Activated CD4-positive, alpha-beta T cell treated with anti-CD3 and anti-CD28 coated beads for 36 hours (primary cell): Measurements from ENCODE around the gene TSPAN3. TPM values are rescaled to one million over a fixed set of nuclear protein-coding genes. Genes with fewer than 3 reads are reported as not detected.
A peak's percentile ranks its signal among the peaks of the same experiment; 100 is the strongest.

Experiments
- ATAC-seq: fragments of 200-7000 bp; cut with Tn5 transposase; one replicate; pipeline ENCODE4 v1.10.0; 2021; ENCODE audit warnings: mild to moderate bottlenecking, moderate library complexity
- CTCF ChIA-PET: fragments of 350-600 bp; sonication (Branson Sonifier 250); formaldehyde crosslinking; loops from one replicate; lab custom pipeline; 2021; ENCODE audit warnings: antibody characterized with exemption; lab: Charles Lee
- POLR2A ChIA-PET: fragments of 350-600 bp; sonication (Branson Sonifier 250); formaldehyde crosslinking; loops from one replicate; lab custom pipeline; 2021; ENCODE audit warnings: antibody characterized with exemption, inconsistent platforms; lab: Charles Lee
- DNase-seq: peaks from one replicate; pipeline ENCODE4 v3.0.0-alpha.2; 2020
- H3K27ac Mint-ChIP-seq: one replicate; pipeline ENCODE4 v1.8.0; 2021; ENCODE audit warnings: mixed read lengths
- H3K27me3 Mint-ChIP-seq: one replicate; pipeline ENCODE4 v1.8.0; 2021; ENCODE audit warnings: mixed read lengths
- H3K36me3 Mint-ChIP-seq: one replicate; pipeline ENCODE4 v1.8.0; 2021; ENCODE audit warnings: low read depth, mixed read lengths
- H3K4me1 Mint-ChIP-seq: one replicate; pipeline ENCODE4 v1.8.0; 2021; ENCODE audit warnings: mixed read lengths
- H3K4me3 Mint-ChIP-seq: one replicate; pipeline ENCODE4 v1.8.0; 2021; ENCODE audit warnings: mild to moderate bottlenecking, moderate library complexity, mixed read lengths
- H3K9me3 Mint-ChIP-seq: one replicate; pipeline ENCODE4 v1.8.0; 2021; ENCODE audit warnings: low read depth, mixed read lengths
- intact Hi-C, 2 experiments: fragments of 100-400 bp; cut with DNase I in 1 of 2; cut with micrococcal nuclease in 1 of 2; formaldehyde crosslinking; loops; one replicate each; pipeline versions ENCODE4 v1.14.2 to v1.15.1; 2022 to 2024; cut with DNase I, micrococcal nuclease
- total RNA-seq, 2 experiments: library from RNA; stranded (reverse); gene quantifications; one replicate each; pipeline ENCODE4 v1.2.3, GENCODE V29; 2021

Gene TSPAN3
- total RNA-seq, 2 experiments from 2014 or later: 26.2 to 28.4 TPM

DNA sequence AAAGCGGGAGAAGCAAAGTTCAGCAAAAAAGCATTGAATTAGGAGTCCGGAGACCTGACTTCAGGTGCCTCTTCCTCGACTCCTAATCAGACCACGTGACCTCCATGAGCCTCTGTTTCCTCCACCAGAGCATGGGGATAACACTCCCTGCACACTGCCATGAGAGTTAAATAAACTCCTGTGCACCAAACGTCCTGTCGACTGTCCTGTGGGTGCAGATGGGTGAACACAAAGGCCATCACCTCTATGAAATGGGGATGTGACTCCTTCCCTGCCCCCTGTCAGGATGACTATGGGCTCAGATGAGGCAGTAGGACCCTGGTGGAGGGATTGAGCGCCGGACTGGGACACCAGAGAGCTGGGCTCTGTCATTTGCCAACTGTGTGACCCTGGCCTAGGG lies 13.5 kb upstream of the TSPAN3 start:
- H3K27ac Mint-ChIP-seq: no peak overlapping the region
- no peaks in the 10 kb centered on the region for H3K36me3 Mint-ChIP-seq
- ATAC-seq (no peak), DNase-seq (no peak)
- H3K9me3 Mint-ChIP-seq: no peaks in the 10 kb centered on the region
- no peak overlapping the region for H3K4me3 Mint-ChIP-seq
- H3K4me1 Mint-ChIP-seq: peaks cover 32% of the 10 kb centered on the region
- ChIA-PET POLR2A (no interaction called here), CTCF (no interaction called here)
- H3K27me3 Mint-ChIP-seq: no peaks in the 10 kb centered on the region
- intact Hi-C loops: no loop called here

DNA sequence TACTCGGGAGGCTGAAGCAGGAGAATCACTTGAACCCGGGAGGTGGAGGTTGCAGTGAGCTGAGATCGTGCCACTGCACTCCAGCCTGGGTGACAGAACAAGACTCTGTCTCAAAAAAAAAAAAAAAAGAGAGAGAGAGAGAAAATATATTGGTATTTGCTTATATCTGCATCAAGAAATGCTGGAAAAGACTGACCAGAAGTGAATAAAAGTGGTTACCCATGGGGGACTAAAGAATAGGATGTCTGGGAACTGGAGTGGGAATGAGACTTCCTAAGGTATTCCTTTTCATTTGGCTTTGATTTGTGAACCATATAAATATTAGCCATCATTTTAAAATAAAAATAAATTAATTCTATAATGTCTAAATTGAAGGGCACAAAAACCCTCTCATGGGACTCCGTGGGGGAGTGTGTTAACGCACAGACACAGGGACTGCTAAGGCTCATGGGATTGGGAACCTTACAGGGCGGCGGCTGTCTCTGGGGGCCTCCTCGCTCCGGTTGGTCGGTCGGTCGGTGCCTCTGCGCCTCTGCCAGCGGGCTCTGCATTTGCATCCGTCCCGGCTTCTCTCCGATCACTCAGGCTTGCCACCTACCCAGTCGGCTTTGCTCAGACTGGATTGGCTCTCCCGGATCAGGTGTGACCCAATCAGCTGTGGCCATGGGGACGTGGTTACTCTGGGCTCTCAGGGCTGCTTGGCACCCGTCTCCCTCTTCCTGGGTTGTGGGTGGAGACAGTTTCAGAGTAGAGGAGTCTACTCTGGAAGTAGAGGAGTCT lies 12.7 kb upstream of the TSPAN3 start:
- Mint-ChIP-seq H3K36me3 (no peaks in the 10 kb centered on the region), H3K4me3 (peak overlapping the region; percentile 39), H3K27ac (no peak overlapping the region), H3K27me3 (no peaks in the 10 kb centered on the region), H3K9me3 (no peaks in the 10 kb centered on the region), H3K4me1 (peaks cover 32% of the 10 kb centered on the region)
- ATAC-seq (peak; percentile 88), DNase-seq (peak; percentile 72)
- POLR2A ChIA-PET: no interaction called here
- CTCF ChIA-PET: interaction anchor here (0.6 to 1.1 kb wide), 3 partner anchors 12 to 460 kb away, joined by 3 to 6 read pairs (median 3); no protein-coding TSS in a partner anchor
- intact Hi-C loops: no loop called here

DNA sequence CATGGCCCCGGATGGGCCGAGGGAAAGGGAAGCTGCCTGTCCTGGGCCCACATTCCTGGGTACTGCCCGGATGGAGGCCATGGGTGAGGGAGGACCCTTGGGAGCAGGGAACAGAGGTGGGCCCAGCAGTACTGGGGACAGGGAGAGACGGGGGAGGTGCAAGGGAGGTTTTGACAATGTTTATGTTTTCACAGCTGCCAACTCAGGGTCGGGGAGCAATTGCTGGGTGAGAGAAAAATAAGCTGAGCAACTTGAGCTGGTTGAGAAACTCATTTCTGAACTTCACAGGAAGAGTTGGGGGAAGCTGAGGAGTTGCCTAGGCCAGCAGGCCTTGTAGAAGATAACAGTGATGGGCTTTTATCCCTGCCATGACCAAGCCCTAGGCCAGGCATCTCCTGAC lies 11.1 kb upstream of the TSPAN3 start:
- POLR2A ChIA-PET: no interaction called here

DNA sequence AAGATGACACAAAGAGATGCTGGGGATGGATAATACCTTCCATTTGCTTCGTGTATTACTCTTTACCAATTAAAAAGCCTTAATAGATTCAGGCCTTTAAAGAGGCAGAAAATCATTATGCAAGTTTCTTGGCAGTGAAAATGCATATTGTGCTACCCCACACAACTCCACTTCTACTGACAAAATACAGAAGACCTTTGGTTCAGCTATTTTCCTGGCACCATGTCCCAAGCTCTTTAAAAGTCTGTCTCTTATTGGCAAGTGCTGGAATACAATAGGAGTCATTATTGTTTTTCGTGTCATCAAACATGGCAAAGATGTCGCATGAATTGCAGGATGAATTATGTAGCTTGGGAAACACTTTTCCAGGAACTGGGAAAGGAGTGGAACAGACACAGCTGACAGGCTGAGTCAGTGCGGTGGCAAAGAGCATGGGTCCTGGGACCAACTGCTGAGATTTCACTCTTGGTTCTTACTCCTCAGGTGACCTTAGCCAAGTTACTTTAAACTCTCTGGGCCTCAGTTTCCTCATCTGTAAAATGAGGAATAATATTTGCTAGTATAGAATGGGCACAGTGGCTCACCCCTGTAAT lies 5.5 kb upstream of the TSPAN3 start:
- H3K4me3 Mint-ChIP-seq: no peak overlapping the region
- CTCF ChIA-PET: interaction anchor here (0.8 kb wide), 1 partner anchor 248 kb away, joined by 3 read pairs; no protein-coding TSS in a partner anchor
- H3K27me3 Mint-ChIP-seq: no peaks in the 10 kb centered on the region
- peaks cover 3% of the 10 kb centered on the region for H3K4me1 Mint-ChIP-seq
- no peak overlapping the region for H3K27ac Mint-ChIP-seq
- H3K36me3 Mint-ChIP-seq: no peaks in the 10 kb centered on the region
- POLR2A ChIA-PET: no interaction called here
- H3K9me3 Mint-ChIP-seq: no peaks in the 10 kb centered on the region
- no peak for DNase-seq
- ATAC-seq: no peak
- intact Hi-C loops: no loop called here

More for the DNA sequence above, 11.1 kb upstream of the TSPAN3 start:
- ATAC-seq: no peak
- Mint-ChIP-seq H3K4me3 (no peak overlapping the region), H3K27ac (no peak overlapping the region), H3K36me3 (no peaks in the 10 kb centered on the region), H3K27me3 (no peaks in the 10 kb centered on the region), H3K4me1 (peaks cover 32% of the 10 kb centered on the region), H3K9me3 (no peaks in the 10 kb centered on the region)
- intact Hi-C loops: no loop called here
- no peak for DNase-seq
- CTCF ChIA-PET: interaction anchor here (0.6 to 1.5 kb wide), 3 partner anchors 58 to 423 kb away, joined by 3 to 4 read pairs (median 3); no protein-coding TSS in a partner anchor

DNA sequence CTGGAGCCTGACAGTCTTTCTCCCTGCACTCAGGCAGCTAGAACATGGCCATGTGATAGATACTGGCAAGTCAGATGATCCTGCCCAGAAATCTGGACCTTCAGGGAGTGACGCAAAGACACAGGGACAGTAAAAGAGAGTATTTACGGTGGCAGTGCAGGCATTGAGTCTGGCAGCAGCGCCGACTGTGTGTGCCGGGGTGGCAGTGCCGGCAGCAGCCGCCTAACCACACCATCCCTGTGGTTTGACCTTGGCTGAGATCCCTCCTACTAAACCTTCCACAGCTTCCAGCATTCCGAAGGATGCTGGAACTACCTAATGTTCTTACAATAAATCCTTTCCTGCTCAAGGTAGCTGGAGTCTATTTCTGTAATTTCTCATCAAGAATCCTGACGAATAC lies 4.6 kb upstream of the TSPAN3 start:
- H3K4me3 Mint-ChIP-seq: no peak overlapping the region
- intact Hi-C loops: no loop called here
- no peak overlapping the region for H3K27ac Mint-ChIP-seq
- no peaks in the 10 kb centered on the region for H3K27me3 Mint-ChIP-seq
- no peak for DNase-seq
- no peak for ATAC-seq
- no peaks in the 10 kb centered on the region for H3K36me3 Mint-ChIP-seq
- H3K9me3 Mint-ChIP-seq: no peaks in the 10 kb centered on the region
- ChIA-PET CTCF (no interaction called here), POLR2A (no interaction called here)
- peaks cover 6% of the 10 kb centered on the region for H3K4me1 Mint-ChIP-seq

DNA sequence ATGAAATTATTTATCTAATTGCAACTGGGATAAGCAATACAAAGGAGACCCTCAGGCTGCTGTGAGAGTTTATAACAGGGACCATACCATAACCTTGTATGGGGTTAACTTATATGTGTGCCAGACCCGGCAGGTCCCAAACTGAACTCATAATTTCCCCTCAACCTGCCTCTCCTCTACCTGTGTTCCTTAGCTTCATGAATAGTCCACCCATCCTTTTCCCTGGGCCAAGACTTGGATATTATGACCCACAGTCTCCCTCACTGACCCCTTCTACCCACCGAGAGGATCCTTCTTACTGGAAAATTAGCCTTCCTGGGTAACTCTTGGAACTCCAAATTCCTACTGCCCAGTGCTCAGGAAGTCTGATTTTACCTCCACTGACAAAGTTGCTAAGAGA lies 3.4 kb upstream of the TSPAN3 start:
- Mint-ChIP-seq H3K36me3 (peaks cover 5% of the 10 kb centered on the region), H3K4me1 (peaks cover 13% of the 10 kb centered on the region), H3K27ac (no peak overlapping the region), H3K4me3 (no peak overlapping the region), H3K9me3 (no peaks in the 10 kb centered on the region), H3K27me3 (no peaks in the 10 kb centered on the region)
- no peak for DNase-seq
- no peak for ATAC-seq
- ChIA-PET CTCF (interaction anchor here (0.6 to 1.1 kb wide), 3 partner anchors 39 to 68 kb away, joined by 3 read pairs; no protein-coding TSS in a partner anchor), POLR2A (interaction anchor here (0.6 kb wide), 1 partner anchor 87 kb away, joined by 6 read pairs; no protein-coding TSS in a partner anchor)
- intact Hi-C loops: no loop called here

DNA sequence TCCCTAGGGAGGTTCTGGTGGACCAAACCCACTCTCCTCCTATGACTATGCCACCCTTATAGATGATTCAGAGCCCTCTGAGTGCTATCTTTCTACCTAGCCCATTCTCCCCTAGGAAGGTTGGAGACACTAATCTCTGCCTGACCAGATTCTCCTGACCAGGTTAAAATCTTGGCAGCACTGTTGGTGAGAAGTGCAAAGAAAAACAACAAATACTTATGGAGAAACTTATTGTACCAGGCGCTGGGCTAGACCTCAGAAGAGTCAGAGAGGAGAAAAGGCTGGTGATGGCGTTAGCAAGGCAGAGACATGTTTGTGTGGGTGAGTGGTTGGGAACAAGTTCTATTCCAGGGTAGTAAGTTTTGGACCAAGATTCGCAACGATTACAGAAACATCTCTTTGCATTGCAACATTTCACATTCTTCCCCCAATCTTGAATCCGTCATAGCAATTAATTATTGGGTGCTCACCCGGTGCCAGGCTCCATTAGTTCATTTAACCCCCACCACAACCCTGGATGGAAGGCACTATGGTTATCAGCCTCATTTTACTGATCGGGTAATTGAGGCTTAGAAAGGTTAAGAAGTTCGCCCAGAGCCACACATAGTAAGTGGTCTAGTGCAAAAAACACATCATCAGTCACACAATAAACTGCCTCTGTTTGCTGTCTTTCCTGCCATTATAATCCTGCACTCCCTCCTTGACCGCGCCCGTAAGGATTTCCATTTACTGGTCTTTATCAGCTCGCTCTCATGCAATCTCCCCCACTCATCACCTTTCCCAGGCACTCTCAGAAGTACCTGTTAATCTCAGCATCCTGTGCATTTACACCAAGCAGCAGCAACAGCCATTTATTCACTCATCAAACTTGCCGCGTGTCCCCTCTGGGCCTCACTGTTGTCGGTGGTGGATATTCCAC lies 655 bp upstream of the TSPAN3 start:
- no peaks in the 10 kb centered on the region for H3K27me3 Mint-ChIP-seq
- CTCF ChIA-PET: interaction anchor here (0.7 to 1.0 kb wide), 3 partner anchors 11 to 60 kb away, joined by 3 to 4 read pairs (median 3); no protein-coding TSS in a partner anchor
- intact Hi-C loops: loop anchor here in 1 of 2 experiments (1.0 to 2.0 kb wide), 5 partner anchors 33 to 349 kb away; partner anchors contain the start of genes HMG20A, PEAK1, RCN2 and SCAPER
- no peak for ATAC-seq
- no peak for DNase-seq
- peak overlapping the region; percentile 65 for H3K27ac Mint-ChIP-seq
- peaks cover 29% of the 10 kb centered on the region for H3K4me1 Mint-ChIP-seq
- no peaks in the 10 kb centered on the region for H3K9me3 Mint-ChIP-seq
- H3K36me3 Mint-ChIP-seq: peaks cover 5% of the 10 kb centered on the region
- POLR2A ChIA-PET: interaction anchor here (0.6 to 1.0 kb wide), 4 partner anchors 11 to 443 kb away, joined by 3 to 5 read pairs (median 4); no protein-coding TSS in a partner anchor
- H3K4me3 Mint-ChIP-seq: peak overlapping the region; percentile 65

DNA sequence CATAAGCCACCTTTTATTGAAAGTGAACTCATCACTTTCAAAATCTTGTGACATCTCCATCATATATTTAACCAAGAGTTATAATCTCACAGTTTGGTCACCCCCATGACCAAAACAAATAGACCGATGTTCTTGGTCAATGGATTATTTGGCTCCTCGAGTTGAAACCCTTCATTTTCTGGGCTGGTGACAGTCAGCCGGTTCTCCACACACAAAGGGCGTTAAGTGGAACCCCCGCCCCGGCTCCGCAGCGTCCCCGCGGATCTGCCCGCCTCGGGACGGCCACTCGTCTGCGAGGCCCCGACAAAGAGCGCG lies 772 bp downstream of the TSPAN3 start:
- ChIA-PET CTCF (interaction anchor here (1.2 kb wide), 2 partner anchors 10 to 32 kb away, joined by 4 to 5 read pairs; no protein-coding TSS in a partner anchor), POLR2A (no interaction called here)
- intact Hi-C loops: loop anchor here in 1 of 2 experiments (2.0 kb wide), 1 partner anchor 31 kb away; no protein-coding TSS in a partner anchor
- Mint-ChIP-seq H3K36me3 (peaks cover 5% of the 10 kb centered on the region), H3K9me3 (no peaks in the 10 kb centered on the region), H3K4me1 (peaks cover 29% of the 10 kb centered on the region), H3K27ac (peak overlapping the region; percentile 35), H3K4me3 (peak overlapping the region; percentile 75), H3K27me3 (no peaks in the 10 kb centered on the region)
- no peak for DNase-seq
- no peak for ATAC-seq

DNA sequence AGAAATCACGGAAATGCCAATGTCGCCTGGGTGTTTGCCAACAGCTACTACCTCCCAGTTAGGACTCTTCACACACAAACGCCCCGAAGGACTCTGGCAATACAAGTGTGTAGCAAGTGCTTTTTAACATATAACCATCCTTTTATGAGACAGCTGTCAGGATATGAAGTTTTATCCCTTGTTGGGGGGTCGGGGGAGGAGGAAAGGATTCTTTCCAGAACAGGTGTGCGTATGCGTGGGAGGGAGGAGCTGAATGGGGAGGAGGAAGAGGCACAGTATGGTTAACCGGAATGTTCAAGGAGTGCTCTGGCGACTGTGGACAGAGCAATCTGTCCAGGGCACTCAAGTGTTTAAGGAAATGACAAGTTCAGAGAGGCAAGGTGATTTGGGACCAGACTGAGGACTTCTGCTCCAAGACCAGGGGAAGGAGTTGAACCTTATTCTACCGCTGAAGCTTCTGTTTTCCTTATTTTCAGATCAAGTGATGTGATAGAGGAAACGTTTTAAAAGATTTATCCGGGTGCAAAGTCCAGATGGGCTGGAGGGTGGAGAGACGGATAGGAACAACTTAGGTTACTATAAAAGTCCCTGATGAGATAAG lies 1.3 kb downstream of the TSPAN3 start:
- ChIA-PET POLR2A (interaction anchor here (0.6 kb wide), 1 partner anchor 340 kb away, joined by 6 read pairs; no protein-coding TSS in a partner anchor), CTCF (interaction anchor here (1.2 kb wide), 2 partner anchors 9 to 32 kb away, joined by 4 to 5 read pairs; no protein-coding TSS in a partner anchor)
- Mint-ChIP-seq H3K27ac (peak overlapping the region; percentile 35), H3K36me3 (peaks cover 5% of the 10 kb centered on the region), H3K4me1 (peaks cover 33% of the 10 kb centered on the region), H3K4me3 (peak overlapping the region; percentile 75), H3K9me3 (no peaks in the 10 kb centered on the region), H3K27me3 (no peaks in the 10 kb centered on the region)
- ATAC-seq (no peak), DNase-seq (no peak)
- intact Hi-C loops: loop anchor here in 1 of 2 experiments (2.0 kb wide), 1 partner anchor 31 kb away; no protein-coding TSS in a partner anchor

DNA sequence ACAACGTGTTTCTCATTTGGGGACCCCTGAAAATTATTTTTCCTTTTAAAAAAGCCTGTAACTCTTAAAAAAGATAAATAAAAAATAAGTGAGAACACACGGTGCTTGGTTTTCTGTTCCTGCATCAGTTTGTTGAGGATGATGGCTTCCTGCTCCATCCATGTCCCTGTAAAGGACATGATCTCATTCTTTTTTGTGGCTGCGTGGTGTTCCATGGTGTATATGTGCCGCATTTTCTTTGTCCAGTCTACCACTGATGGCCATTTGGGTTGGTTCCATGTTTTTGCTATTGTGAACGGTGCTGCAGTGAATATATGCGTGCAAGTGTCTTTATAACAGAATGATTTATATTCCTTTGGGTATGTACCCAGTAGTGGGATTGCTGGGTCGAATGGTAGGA lies 2.3 kb downstream of the TSPAN3 start:
- CTCF ChIA-PET: interaction anchor here (0.7 to 1.2 kb wide), 2 partner anchors 8 to 82 kb away, joined by 3 read pairs; no protein-coding TSS in a partner anchor
- peaks cover 5% of the 10 kb centered on the region for H3K36me3 Mint-ChIP-seq
- POLR2A ChIA-PET: interaction anchor here (0.6 kb wide), 1 partner anchor 341 kb away, joined by 6 read pairs; no protein-coding TSS in a partner anchor
- H3K4me1 Mint-ChIP-seq: peaks cover 40% of the 10 kb centered on the region
- intact Hi-C loops: no loop called here
- DNase-seq: no peak
- H3K9me3 Mint-ChIP-seq: no peaks in the 10 kb centered on the region
- H3K27me3 Mint-ChIP-seq: no peaks in the 10 kb centered on the region
- no peak overlapping the region for H3K4me3 Mint-ChIP-seq
- no peak overlapping the region for H3K27ac Mint-ChIP-seq
- ATAC-seq: no peak
